OCI-LY7 (cell line): ENCODE measurements around the gene KREMEN1.

Experiments
- CTCF ChIP-seq: fragments of 200-600 bp; sonication (generic); conservative IDR thresholded peaks from 2 replicates; pipeline ENCODE4 v1.5.1; 2014; ENCODE audit warnings: mild to moderate bottlenecking, antibody characterized with exemption, low read length, moderate library complexity, mixed read lengths
- EZH2phosphoT487 ChIP-seq: fragments of 200-600 bp; sonication (generic); IDR thresholded peaks from 2 replicates; pipeline ENCODE4 v1.6.1; 2018; ENCODE audit warnings: low read depth, borderline replicate concordance, mild to moderate bottlenecking, mixed run types, antibody characterized with exemption, low read length, moderate library complexity, mixed read lengths

- TF ChIP-seq CTCF (no peak), EZH2phosphoT487 (no peak)
Observed at GRCh38 chr22:29049655-29050263, 23.1 kb upstream of the KREMEN1 start.
